RWPE1 (cell line): ENCODE results near the gene CMTM5.

ENCODE experiments used
- CTCF ChIA-PET: fragments of 350-600 bp; sonication (Branson Sonifier 250); formaldehyde crosslinking; extraction: SDS; loops from one replicate; lab custom pipeline; 2021; lab: Yijun Ruan, JAX
- POLR2A ChIA-PET: fragments of 400-600 bp; formaldehyde crosslinking; extraction: SDS; loops from one replicate; lab custom pipeline; 2020; ENCODE audit warnings: antibody characterized with exemption; ENCODE audit not compliant: low non-redundant PET; lab: Yijun Ruan, JAX
- DNase-seq: peaks from one replicate; pipeline ENCODE4 v3.0.0; 2012; ENCODE audit warnings: low spot score
- H3K27ac ChIP-seq: fragments of 450-650 bp; 2 replicates; pipeline ENCODE4 v1.5.1; 2017
- CTCF ChIP-seq: fragments of 450-650 bp; conservative IDR thresholded peaks from 2 replicates; pipeline ENCODE4 v1.5.1; 2017; ENCODE audit warnings: low read depth, mild to moderate bottlenecking

CMTM5 gene

DNA sequence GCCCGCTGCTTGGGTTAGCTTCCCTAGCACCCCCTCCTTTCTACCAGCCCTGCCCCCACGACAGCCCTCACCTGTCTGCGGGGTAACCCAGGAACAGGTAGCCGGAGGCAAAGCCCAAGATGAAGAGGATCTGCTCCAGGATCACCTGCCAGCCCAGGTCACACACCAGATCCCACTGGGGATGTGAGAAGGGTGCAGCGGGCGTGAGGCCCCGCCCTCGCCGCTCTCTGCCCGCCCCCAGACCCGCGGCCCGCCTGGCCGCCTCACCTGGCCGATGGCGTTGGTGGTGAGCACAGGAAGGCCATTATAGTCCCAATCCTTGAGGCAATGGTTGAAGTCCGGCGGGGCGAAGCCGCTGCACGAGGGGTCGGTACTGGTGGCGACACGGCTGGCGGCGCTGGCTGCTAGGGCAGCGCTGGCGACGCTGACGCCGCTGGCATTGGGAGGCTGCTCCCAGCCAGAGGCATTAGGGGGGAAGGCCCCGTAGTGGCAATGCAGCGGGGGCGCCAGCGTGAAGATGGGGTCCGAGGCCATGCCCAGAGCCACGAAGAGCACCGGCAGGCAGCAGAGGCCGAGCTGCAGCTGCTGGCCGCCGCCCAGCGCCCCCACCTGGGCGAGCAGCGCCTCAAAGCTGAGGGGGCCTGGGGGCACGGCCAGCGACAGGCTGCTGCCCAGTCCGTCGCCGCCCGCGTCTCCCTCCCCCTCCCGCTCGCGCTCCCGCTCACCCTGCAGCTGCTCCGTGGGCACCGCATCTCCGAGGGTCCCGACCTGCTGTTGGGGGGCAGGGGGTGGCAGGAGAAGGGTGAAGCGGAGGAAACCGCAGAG lies 25.0 kb upstream of the CMTM5 start:
- ChIA-PET POLR2A (no interaction called here), CTCF (interaction anchor here (0.6 to 1.1 kb wide), 4 partner anchors 16 to 237 kb away, joined by 3 to 5 read pairs (median 4); no protein-coding TSS in a partner anchor)
- TF ChIP-seq CTCF, result peak; percentile 17; the same call in 1 of the 2 replicates
- no peak for DNase-seq
- H3K27ac ChIP-seq, result no peak overlapping the region

GRCh38 chr14:23352506-23353432 lies 24.1 kb upstream of the CMTM5 start, which contains the start of gene SLC22A17:
SLC22A17 (minus strand) TSS chr14:23352887.
- DNase-seq, result peak; percentile 55
- ChIA-PET POLR2A (no interaction called here), CTCF (interaction anchor here (0.6 to 1.1 kb wide), 4 partner anchors 13 to 236 kb away, joined by 3 to 4 read pairs (median 4); no protein-coding TSS in a partner anchor)
- TF ChIP-seq CTCF, result no peak; the same call in 1 of the 2 replicates
- peak within 1 kb of the TSS; percentile 24; the same call in 1 of the 2 replicates for H3K27ac ChIP-seq

DNA sequence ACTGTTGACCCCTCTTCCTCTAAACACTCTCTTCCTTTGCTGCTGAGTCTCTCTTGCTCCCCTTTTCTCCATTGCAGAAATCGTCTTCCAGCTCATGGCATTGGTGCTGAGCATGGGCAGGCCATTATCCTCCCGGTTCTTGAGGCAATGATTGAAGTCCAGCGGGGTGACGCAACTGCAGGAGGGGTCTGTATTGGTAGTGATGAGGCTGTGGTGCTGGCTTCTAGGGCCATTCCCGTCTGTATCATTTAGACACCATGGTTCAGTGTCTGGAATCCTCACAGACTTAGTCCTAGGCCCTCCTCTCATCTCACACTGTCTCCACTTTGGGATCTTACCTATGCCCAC lies 23.4 kb upstream of the CMTM5 start:
- CTCF ChIA-PET, result interaction anchor here (0.6 to 1.5 kb wide), 4 partner anchors 13 to 186 kb away, joined by 4 to 8 read pairs (median 4); no protein-coding TSS in a partner anchor
- POLR2A ChIA-PET, result no interaction called here
- no peak for TF ChIP-seq CTCF
- DNase-seq, result no peak
- H3K27ac ChIP-seq, result no peak overlapping the region

DNA sequence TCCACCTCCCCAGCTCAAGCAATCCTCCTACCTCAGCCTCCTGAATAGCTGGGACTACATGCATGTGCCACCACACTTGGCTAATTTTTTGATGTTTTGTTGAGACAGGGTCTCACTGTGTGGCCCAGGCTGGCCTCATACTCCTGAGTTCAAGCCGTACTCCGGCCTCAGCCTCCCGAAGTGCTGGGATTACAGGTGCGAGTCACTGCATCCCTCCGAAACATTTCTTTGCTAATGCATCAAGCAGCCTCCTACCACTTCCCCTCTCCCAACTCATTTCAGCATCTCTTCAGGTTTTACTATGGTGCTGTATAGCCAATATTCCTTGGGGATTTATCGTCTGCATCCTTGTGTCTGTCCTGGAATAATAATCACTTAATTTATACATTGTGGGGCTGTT lies 21.9 kb upstream of the CMTM5 start:
- ChIA-PET CTCF (interaction anchor here (1.5 kb wide), 1 partner anchor 30 kb away, joined by 5 read pairs; no protein-coding TSS in a partner anchor), POLR2A (no interaction called here)
- no peak for DNase-seq
- no peak overlapping the region for H3K27ac ChIP-seq
- TF ChIP-seq CTCF, result no peak

- no peak overlapping the region for H3K27ac ChIP-seq
Observed at GRCh38 chr14:23355871-23356435, 20.9 kb upstream of the CMTM5 start.

More at GRCh38 chr14:23355871-23356435, 20.9 kb upstream of the CMTM5 start:
- TF ChIP-seq CTCF, result no peak
- POLR2A ChIA-PET, result no interaction called here
- DNase-seq, result no peak
- CTCF ChIA-PET, result no interaction called here
